NOMO-1 treated with dmso at 0.1 percent for 144 hours (cell line): ENCODE data around the gene NAV3.

Experiments
- DNase-seq: peaks from one replicate; lab custom pipeline; 2025; ENCODE audit not compliant: unreplicated experiment; lab: John Stamatoyannopoulos, UW

NAV3 gene

GRCh38 chr12:77830583-77831351, at the start of gene NAV3:
Gene NAV3, plus strand, starts transcription at chr12:77830894. Its CDS starts 568 bp downstream, at chr12:77831462.
- DNase-seq: no peak

- no peak for DNase-seq
Observed at GRCh38 chr12:77782034-77782433, 48.7 kb upstream of the NAV3 start.

- DNase-seq: no peak
Observed at GRCh38 chr12:77782766-77783165, 47.9 kb upstream of the NAV3 start.

GRCh38 chr12:77785211-77785610, 45.5 kb upstream of the NAV3 start:
- no peak for DNase-seq

GRCh38 chr12:77786675-77787074, 44.0 kb upstream of the NAV3 start:
- no peak for DNase-seq

- DNase-seq: no peak
Observed at GRCh38 chr12:77788231-77789168, 42.2 kb upstream of the NAV3 start.

- DNase-seq: no peak
Observed at GRCh38 chr12:77795699-77796098, 35.0 kb upstream of the NAV3 start.

GRCh38 chr12:77796775-77797174, 33.9 kb upstream of the NAV3 start:
- no peak for DNase-seq

- DNase-seq: no peak
Observed at GRCh38 chr12:77800501-77800900, 30.2 kb upstream of the NAV3 start.

GRCh38 chr12:77808534-77808933, 22.2 kb upstream of the NAV3 start:
- no peak for DNase-seq

GRCh38 chr12:77813558-77813957, 17.1 kb upstream of the NAV3 start:
- no peak for DNase-seq

- no peak for DNase-seq
Observed at GRCh38 chr12:77814386-77814785, 16.3 kb upstream of the NAV3 start.

- no peak for DNase-seq
Observed at GRCh38 chr12:77816196-77816595, 14.5 kb upstream of the NAV3 start.

- no peak for DNase-seq
Observed at GRCh38 chr12:77817276-77817675, 13.4 kb upstream of the NAV3 start.

- no peak for DNase-seq
Observed at GRCh38 chr12:77818351-77818750, 12.3 kb upstream of the NAV3 start.

GRCh38 chr12:77821699-77822203, 8.9 kb upstream of the NAV3 start:
- DNase-seq: no peak

- no peak for DNase-seq
Observed at GRCh38 chr12:77833329-77833728, 2.6 kb downstream of the NAV3 start.

GRCh38 chr12:77834618-77835017, 3.9 kb downstream of the NAV3 start:
- no peak for DNase-seq

- no peak for DNase-seq
Observed at GRCh38 chr12:77835969-77836368, 5.3 kb downstream of the NAV3 start.

- DNase-seq: no peak
Observed at GRCh38 chr12:77837876-77838291, 7.2 kb downstream of the NAV3 start.

GRCh38 chr12:77841521-77841920, 10.8 kb downstream of the NAV3 start:
- DNase-seq: no peak

GRCh38 chr12:77842430-77842829, 11.7 kb downstream of the NAV3 start:
- no peak for DNase-seq
